ENCODE results near the gene AKNA.
A peak's percentile ranks its signal among the peaks of the same experiment; 100 is the strongest.

The AKNA gene

GRCh38 chr9:114395768-114396167 lies 8.0 kb upstream of the AKNA start:
- DNase-seq = no peak

- no peak for DNase-seq
Observed at GRCh38 chr9:114395334-114395617, 7.5 kb upstream of the AKNA start.

- DNase-seq = no peak
Observed at GRCh38 chr9:114394523-114395333, 6.9 kb upstream of the AKNA start.

GRCh38 chr9:114392749-114393112 lies 4.9 kb upstream of the AKNA start:
- no peak for DNase-seq

- no peak for DNase-seq
Observed at GRCh38 chr9:114390952-114391351, 3.2 kb upstream of the AKNA start.

- DNase-seq = no peak
Observed at GRCh38 chr9:114389612-114390368, 2.0 kb upstream of the AKNA start.

- no peak for DNase-seq
Observed at GRCh38 chr9:114388764-114389375, 1.1 kb upstream of the AKNA start.

GRCh38 chr9:114388357-114388682 lies 538 bp upstream of the AKNA start:
- DNase-seq = no peak

GRCh38 chr9:114386886-114387679 lies 699 bp downstream of the AKNA start:
- no peak for DNase-seq

GRCh38 chr9:114386361-114386885 lies 1.4 kb downstream of the AKNA start:
- DNase-seq = no peak

- DNase-seq = peak; percentile 73 to 77
Observed at GRCh38 chr9:114385397-114386181, 2.2 kb downstream of the AKNA start.

- DNase-seq = no peak
Observed at GRCh38 chr9:114384836-114385396, 2.9 kb downstream of the AKNA start.

GRCh38 chr9:114384341-114384740 lies 3.4 kb downstream of the AKNA start:
- no peak for DNase-seq

- DNase-seq = no peak
Observed at GRCh38 chr9:114383521-114384231, 4.1 kb downstream of the AKNA start.

GRCh38 chr9:114382699-114383520 lies 4.9 kb downstream of the AKNA start:
- peak; percentile 34 to 60 for DNase-seq

GRCh38 chr9:114378883-114379282 lies 8.9 kb downstream of the AKNA start:
- no peak for DNase-seq

GRCh38 chr9:114378016-114378415 lies 9.8 kb downstream of the AKNA start:
- DNase-seq = no peak

- DNase-seq = no peak
Observed at GRCh38 chr9:114376586-114377445, 11.0 kb downstream of the AKNA start.
